CD4-positive, alpha-beta T cell treated with Interferon alpha-2 for 1 hour (primary cell): ENCODE results near the gene ATP11B.

Source experiments
- DNase-seq, 2 donors: peaks; one replicate each; pipeline ENCODE4 v3.0.0-alpha.2; 2020 to 2022

ATP11B gene

GRCh38 chr3:182792901-182793662 lies at the start of gene ATP11B:
Gene ATP11B (plus strand): TSS chr3:182793504. CDS start chr3:182793760, 256 bp downstream.
- peak; percentile 80 to 88 for DNase-seq

- no peak for DNase-seq
Observed at GRCh38 chr3:182746959-182747358, 46.3 kb upstream of the ATP11B start.

- no peak for DNase-seq
Observed at GRCh38 chr3:182755308-182755707, 38.0 kb upstream of the ATP11B start.

GRCh38 chr3:182755712-182756111 lies 37.6 kb upstream of the ATP11B start:
- DNase-seq, result no peak

- no peak for DNase-seq
Observed at GRCh38 chr3:182760576-182761164, 32.6 kb upstream of the ATP11B start.

- DNase-seq, result no peak
Observed at GRCh38 chr3:182763896-182764295, 29.4 kb upstream of the ATP11B start.

- DNase-seq, result no peak
Observed at GRCh38 chr3:182765287-182765686, 28.0 kb upstream of the ATP11B start.

GRCh38 chr3:182766099-182766498 lies 27.2 kb upstream of the ATP11B start:
- no peak for DNase-seq

- DNase-seq, result no peak
Observed at GRCh38 chr3:182768413-182768812, 24.9 kb upstream of the ATP11B start.

- no peak for DNase-seq
Observed at GRCh38 chr3:182769673-182770072, 23.6 kb upstream of the ATP11B start.

GRCh38 chr3:182782149-182782548 lies 11.2 kb upstream of the ATP11B start:
- no peak for DNase-seq

GRCh38 chr3:182783106-182783505 lies 10.2 kb upstream of the ATP11B start:
- DNase-seq, result no peak

- DNase-seq, result no peak
Observed at GRCh38 chr3:182784542-182784941, 8.8 kb upstream of the ATP11B start.

- no peak for DNase-seq
Observed at GRCh38 chr3:182785142-182785541, 8.2 kb upstream of the ATP11B start.

- DNase-seq, result no peak
Observed at GRCh38 chr3:182785756-182786155, 7.5 kb upstream of the ATP11B start.

GRCh38 chr3:182786564-182787196 lies 6.6 kb upstream of the ATP11B start:
- no peak for DNase-seq

GRCh38 chr3:182787302-182788036 lies 5.8 kb upstream of the ATP11B start:
- DNase-seq, result no peak

- peak; percentile 12 to 13 for DNase-seq
Observed at GRCh38 chr3:182789371-182789770, 3.9 kb upstream of the ATP11B start.

- DNase-seq, result no peak
Observed at GRCh38 chr3:182790612-182791011, 2.7 kb upstream of the ATP11B start.

GRCh38 chr3:182793663-182794454 lies 555 bp downstream of the ATP11B start:
- peak; percentile 26 to 55 for DNase-seq

GRCh38 chr3:182794455-182795388 lies 1.4 kb downstream of the ATP11B start:
- DNase-seq, result peak in 1 of 2 donors; percentile 14
